OCI-LY3 (cell line): Measurements from ENCODE around the gene AASS.
"Not testable (repeated sequence)": the region's sequence is repeated elsewhere in the genome, so short reads cannot be mapped to it uniquely, and the experiment has no call there.

Experiments used
- EZH2phosphoT487 ChIP-seq: fragments of 200-600 bp; shearing (Covaris generic); IDR thresholded peaks from 2 replicates; pipeline ENCODE4 v1.6.1; 2018; ENCODE audit warnings: antibody characterized with exemption, mixed run types, low read depth
- TF ChIP-seq, protein P1 (sequence below): fragments of 200-600, 300-600 bp; sonication (generic); IDR thresholded peaks from 2 replicates; pipeline ENCODE4 v1.5.1; 2014; ENCODE audit warnings: antibody characterized with exemption, low read length, low read depth

- TF ChIP-seq, protein P1, sequence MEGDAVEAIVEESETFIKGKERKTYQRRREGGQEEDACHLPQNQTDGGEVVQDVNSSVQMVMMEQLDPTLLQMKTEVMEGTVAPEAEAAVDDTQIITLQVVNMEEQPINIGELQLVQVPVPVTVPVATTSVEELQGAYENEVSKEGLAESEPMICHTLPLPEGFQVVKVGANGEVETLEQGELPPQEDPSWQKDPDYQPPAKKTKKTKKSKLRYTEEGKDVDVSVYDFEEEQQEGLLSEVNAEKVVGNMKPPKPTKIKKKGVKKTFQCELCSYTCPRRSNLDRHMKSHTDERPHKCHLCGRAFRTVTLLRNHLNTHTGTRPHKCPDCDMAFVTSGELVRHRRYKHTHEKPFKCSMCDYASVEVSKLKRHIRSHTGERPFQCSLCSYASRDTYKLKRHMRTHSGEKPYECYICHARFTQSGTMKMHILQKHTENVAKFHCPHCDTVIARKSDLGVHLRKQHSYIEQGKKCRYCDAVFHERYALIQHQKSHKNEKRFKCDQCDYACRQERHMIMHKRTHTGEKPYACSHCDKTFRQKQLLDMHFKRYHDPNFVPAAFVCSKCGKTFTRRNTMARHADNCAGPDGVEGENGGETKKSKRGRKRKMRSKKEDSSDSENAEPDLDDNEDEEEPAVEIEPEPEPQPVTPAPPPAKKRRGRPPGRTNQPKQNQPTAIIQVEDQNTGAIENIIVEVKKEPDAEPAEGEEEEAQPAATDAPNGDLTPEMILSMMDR: not testable (repeated sequence)
- TF ChIP-seq EZH2phosphoT487: not testable (repeated sequence)
These were observed 28.1 kb upstream of the AASS start for GRCh38 chr7:122172144-122172543.
